Spleen (tissue), 11 donors: Measurements from ENCODE around the gene TMEM131L. TPM values are rescaled to one million over a fixed set of nuclear protein-coding genes. Genes with fewer than 3 reads are reported as not detected.

Experiments
- DNase-seq: peaks from one replicate; pipeline ENCODE4 v3.0.0-alpha.2; 2020
- H3K27ac ChIP-seq, 8 donors: fragments of 200-600 bp; sonication (generic) in 7 of 8; 1 replicate in 4 of 8; 2 replicates in 4 of 8; pipeline versions ENCODE4 v1.5.0 to v1.8.0; 2016 to 2021; ENCODE audit warnings: inconsistent platforms in 4 of 8, mild to moderate bottlenecking in 4 of 8, moderate library complexity in 1 of 8
- H3K27me3 ChIP-seq, 7 donors: fragments of 200-600 bp; sonication (generic) in 6 of 7; replicated peaks in 1 of 7; 1 replicate in 4 of 7; 2 replicates in 3 of 7; pipeline versions ENCODE4 v1.5.0 to v1.8.0; 2016 to 2021; ENCODE audit warnings: inconsistent platforms in 3 of 7, mild to moderate bottlenecking in 1 of 7
- H3K36me3 ChIP-seq, 6 donors: fragments of 200-600 bp; sonication (generic) in 5 of 6; 1 replicate in 4 of 6; 2 replicates in 2 of 6; pipeline versions ENCODE4 v1.5.0 to v1.8.0; 2016 to 2021; ENCODE audit warnings: inconsistent platforms in 2 of 6
- H3K4me1 ChIP-seq, 6 donors: fragments of 200-600 bp; sonication (generic) in 5 of 6; 1 replicate in 3 of 6; 2 replicates in 3 of 6; pipeline versions ENCODE4 v1.5.0 to v1.8.0; 2016 to 2021; ENCODE audit warnings: inconsistent platforms in 3 of 6
- H3K4me3 ChIP-seq, 8 donors: fragments of 200-600 bp; sonication (generic) in 7 of 8; 1 replicate in 4 of 8; 2 replicates in 4 of 8; pipeline versions ENCODE4 v1.5.0 to v1.8.0; 2016 to 2021; ENCODE audit warnings: inconsistent platforms in 4 of 8, mild to moderate bottlenecking in 4 of 8, moderate library complexity in 2 of 8
- H3K9me3 ChIP-seq, 8 donors: fragments of 200-600 bp; sonication (generic) in 7 of 8; 1 replicate in 4 of 8; 2 replicates in 4 of 8; pipeline versions ENCODE4 v1.5.0 to v1.8.0; 2016 to 2021; ENCODE audit warnings: inconsistent platforms in 4 of 8
- POLR2A ChIP-seq, 3 donors: fragments of 450-650 bp; IDR thresholded peaks; one replicate each; pipeline ENCODE4 v1.5.1; 2017; ENCODE audit warnings: antibody characterized with exemption in 3 of 3, mild to moderate bottlenecking in 1 of 3
- POLR2AphosphoS5 ChIP-seq, 3 donors: sonication (generic); formaldehyde crosslinking; IDR thresholded peaks; one replicate each; pipeline ENCODE4 v1.5.1; 2017; ENCODE audit warnings: antibody characterized with exemption in 3 of 3
- WGBS, 5 donors: extraction: QIAGEN DNeasy Blood & Tissue Kit in 3 of 5; methylation state at CpG; one replicate each; pipeline versions ENCODE4 v1.1.5 to v1.1.7; 2013 to 2018; 5-methylcytosine and 5-hydroxymethylcytosine counted together
- intact Hi-C: fragments of 100-400 bp; cut with DNase I; formaldehyde crosslinking; loops from one replicate; pipeline ENCODE4 v1.15.0; 2023; ENCODE audit warnings: low total_unique reads
- polyA plus RNA-seq, 3 donors: library from polyadenylated mRNA; stranded (reverse); fragments of 200-250 nt; gene quantifications; one replicate each; pipeline ENCODE4 v1.2.1, GENCODE V29; 2013
- total RNA-seq, 7 donors: library from RNA; depleted of rRNA in 3 of 7; stranded (reverse); fragments of >200 nt in 3 of 7; fragmentation: NEBNext Ultra II Directional in 4 of 7; extraction: Animal tissue kit (Norgen Biotek cat#: 25700) in 4 of 7; gene quantifications; one replicate each; pipeline versions ENCODE4 v1.1.0 to v1.2.1, GENCODE V29; 2016 to 2021
- TF ChIP-seq, protein P1 (sequence below), 11 experiments: fragments of 200-600 bp in 7 of 11; fragments of 450-650 bp in 4 of 11; sonication (generic) in 4 of 11; IDR thresholded peaks in 8 of 11; conservative IDR thresholded peaks in 3 of 11; 1 replicate in 7 of 11; 2 replicates in 4 of 11; pipeline versions ENCODE4 v1.4.0 to v1.8.0; 2016 to 2021; ENCODE audit warnings: antibody characterized with exemption in 11 of 11, inconsistent platforms in 4 of 11, mild to moderate bottlenecking in 1 of 11
- donor health status: healthy with polysubstance abuse.
- donor health status: DM: no; HTN: no; CAD: no; lungs with moderate emphysema.
- donor health status: DM: no; HTN: no; CAD: no.
- donor health status: Bipolar disorder and iron deficiency.
- donor health status: healthy.
- donor health status: DM: no; HTN: no; CAD: no.
- donor health status: DM: yes; HTN: yes; CAD: no.

Gene TMEM131L
- total and polyA plus RNA-seq, 10 donors, result 20.9 to 105 (median 80.1) TPM

DNA sequence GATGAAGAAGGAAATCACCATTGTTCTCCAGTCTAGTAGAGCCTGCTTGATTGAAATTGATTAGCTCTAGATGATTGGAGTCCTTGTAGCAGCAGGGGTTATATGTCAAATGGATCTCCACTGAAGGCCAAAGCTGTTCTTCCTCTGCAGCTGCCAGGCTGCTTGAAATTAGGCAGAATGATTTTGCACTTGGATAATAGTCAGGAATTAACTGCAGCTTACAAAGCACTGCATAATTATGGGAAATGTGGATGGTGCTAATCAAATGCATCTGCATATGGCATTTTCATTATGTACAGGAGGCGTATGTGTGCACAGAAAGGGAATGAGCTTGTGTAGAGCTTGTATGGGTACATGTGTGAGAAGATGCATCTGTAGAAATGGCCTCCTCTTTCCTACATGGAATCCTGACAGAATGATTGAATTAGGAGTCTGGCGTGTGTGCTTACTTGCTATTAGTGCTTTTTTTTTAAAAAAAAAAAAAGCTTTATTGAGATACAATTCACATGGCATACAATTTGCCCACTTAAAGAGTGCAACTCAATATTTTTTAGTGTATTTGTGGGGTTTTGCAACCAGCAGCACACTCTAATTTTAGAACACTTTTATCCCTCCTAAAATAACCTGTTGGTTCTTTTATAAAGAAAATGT lies 65.9 kb downstream of the TMEM131L start:
- DNase-seq, result no peak
- intact Hi-C loops, result no loop called here
- Histone ChIP-seq H3K36me3 (peaks cover 0 to 15% (median 0%) of the 10 kb centered on the region in 6 donors), H3K27ac (peak overlapping the region in 7 of 8 donors; percentile 70 to 86 (median 76)), H3K9me3 (no peaks in the 10 kb centered on the region), H3K4me1 (peaks cover 56 to 100% (median 94%) of the 10 kb centered on the region in 6 donors), H3K27me3 (no peaks in the 10 kb centered on the region), H3K4me3 (no peak overlapping the region)
- no peak for TF ChIP-seq POLR2AphosphoS5 (IDR thresholded peaks at IDR 0.05)
- TF ChIP-seq, protein P1, sequence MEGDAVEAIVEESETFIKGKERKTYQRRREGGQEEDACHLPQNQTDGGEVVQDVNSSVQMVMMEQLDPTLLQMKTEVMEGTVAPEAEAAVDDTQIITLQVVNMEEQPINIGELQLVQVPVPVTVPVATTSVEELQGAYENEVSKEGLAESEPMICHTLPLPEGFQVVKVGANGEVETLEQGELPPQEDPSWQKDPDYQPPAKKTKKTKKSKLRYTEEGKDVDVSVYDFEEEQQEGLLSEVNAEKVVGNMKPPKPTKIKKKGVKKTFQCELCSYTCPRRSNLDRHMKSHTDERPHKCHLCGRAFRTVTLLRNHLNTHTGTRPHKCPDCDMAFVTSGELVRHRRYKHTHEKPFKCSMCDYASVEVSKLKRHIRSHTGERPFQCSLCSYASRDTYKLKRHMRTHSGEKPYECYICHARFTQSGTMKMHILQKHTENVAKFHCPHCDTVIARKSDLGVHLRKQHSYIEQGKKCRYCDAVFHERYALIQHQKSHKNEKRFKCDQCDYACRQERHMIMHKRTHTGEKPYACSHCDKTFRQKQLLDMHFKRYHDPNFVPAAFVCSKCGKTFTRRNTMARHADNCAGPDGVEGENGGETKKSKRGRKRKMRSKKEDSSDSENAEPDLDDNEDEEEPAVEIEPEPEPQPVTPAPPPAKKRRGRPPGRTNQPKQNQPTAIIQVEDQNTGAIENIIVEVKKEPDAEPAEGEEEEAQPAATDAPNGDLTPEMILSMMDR (IDR thresholded peaks at IDR 0.05 in 8 of 11, conservative IDR thresholded peaks at IDR 0.05 in 3 of 11), result no peak
- TF ChIP-seq POLR2A (IDR thresholded peaks at IDR 0.05), result no peak
- 60 to 79% (median 68%) methylated on average over 2 of the region's 2 CpGs for WGBS, 5 donors

DNA sequence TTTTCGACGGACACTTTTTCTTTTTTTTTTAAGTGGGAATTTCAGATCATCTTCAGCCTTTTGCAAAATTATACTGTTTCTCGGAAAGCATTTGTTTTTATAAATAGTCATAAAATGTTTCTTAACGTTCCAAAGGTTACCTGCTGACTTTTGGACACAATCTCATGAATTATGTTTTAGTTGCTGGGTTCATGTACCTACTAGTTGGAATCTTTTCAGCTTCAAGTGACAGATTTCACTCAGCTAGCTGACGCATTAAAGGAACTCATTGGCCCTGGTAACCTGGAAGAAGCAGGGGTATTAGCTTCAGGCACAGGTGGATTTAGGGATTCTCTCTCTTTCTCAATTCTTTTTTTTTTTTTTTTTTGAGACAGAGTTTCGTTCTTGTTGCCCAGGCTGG lies 66.5 kb downstream of the TMEM131L start:
- Histone ChIP-seq H3K27ac (peak overlapping the region in 4 of 8 donors; percentile 76 to 86 (median 80)), H3K9me3 (no peaks in the 10 kb centered on the region), H3K4me3 (no peak overlapping the region), H3K4me1 (peaks cover 53 to 100% (median 94%) of the 10 kb centered on the region in 6 donors), H3K36me3 (peaks cover 0 to 20% (median 0%) of the 10 kb centered on the region in 6 donors), H3K27me3 (no peaks in the 10 kb centered on the region)
- TF ChIP-seq, protein P1 (IDR thresholded peaks at IDR 0.05 in 8 of 11, conservative IDR thresholded peaks at IDR 0.05 in 3 of 11), result no peak
- TF ChIP-seq POLR2AphosphoS5 (IDR thresholded peaks at IDR 0.05), result no peak
- TF ChIP-seq POLR2A (IDR thresholded peaks at IDR 0.05), result no peak
- 79 to 88% (median 86%) methylated on average over 6 of the region's 6 CpGs for WGBS, 5 donors
- intact Hi-C loops, result no loop called here
- DNase-seq, result no peak

DNA sequence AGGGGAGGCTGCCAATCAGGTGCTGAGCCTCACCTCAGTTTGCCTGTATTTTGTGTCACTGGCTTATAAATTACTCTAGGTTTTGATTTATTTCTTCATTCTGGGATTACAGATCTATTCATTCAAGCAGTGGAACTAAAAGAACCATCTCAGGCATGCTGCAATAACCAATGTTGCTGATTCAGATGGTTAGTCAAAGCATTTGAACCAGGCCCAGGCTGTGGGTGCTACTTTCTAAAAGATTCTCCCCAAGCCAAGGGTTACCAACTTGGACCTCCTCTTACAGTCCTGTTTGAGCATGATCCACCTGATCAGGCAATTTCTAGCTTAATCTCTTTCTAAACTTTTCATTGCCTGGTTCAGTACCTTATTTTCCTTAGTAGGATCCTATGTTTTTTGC lies 67.2 kb downstream of the TMEM131L start:
- Histone ChIP-seq H3K9me3 (no peaks in the 10 kb centered on the region), H3K36me3 (peaks cover 0 to 28% (median 0%) of the 10 kb centered on the region in 6 donors), H3K27me3 (no peaks in the 10 kb centered on the region), H3K27ac (peak overlapping the region in 4 of 8 donors; percentile 10 to 81 (median 34)), H3K4me3 (no peak overlapping the region), H3K4me1 (peaks cover 45 to 100% (median 94%) of the 10 kb centered on the region in 6 donors)
- intact Hi-C loops, result no loop called here
- TF ChIP-seq POLR2A (IDR thresholded peaks at IDR 0.05) (no peak), POLR2AphosphoS5 (IDR thresholded peaks at IDR 0.05) (no peak)
- TF ChIP-seq, protein P1 (IDR thresholded peaks at IDR 0.05 in 8 of 11, conservative IDR thresholded peaks at IDR 0.05 in 3 of 11), result no peak
- DNase-seq, result no peak

- TF ChIP-seq, protein P1 (IDR thresholded peaks at IDR 0.05 in 8 of 11, conservative IDR thresholded peaks at IDR 0.05 in 3 of 11), result no peak
- TF ChIP-seq POLR2AphosphoS5 (IDR thresholded peaks at IDR 0.05) (no peak), POLR2A (IDR thresholded peaks at IDR 0.05) (no peak)
- DNase-seq, result no peak
- Histone ChIP-seq H3K9me3 (no peaks in the 10 kb centered on the region), H3K27me3 (no peaks in the 10 kb centered on the region), H3K36me3 (peaks cover 0 to 36% (median 2%) of the 10 kb centered on the region in 6 donors), H3K4me3 (no peak overlapping the region), H3K4me1 (peaks cover 39 to 100% (median 92%) of the 10 kb centered on the region in 6 donors), H3K27ac (peak overlapping the region in 4 of 8 donors; percentile 4 to 50 (median 24))
- intact Hi-C loops, result no loop called here
- 79 to 84% (median 82%) methylated on average over 10 of the region's 10 CpGs for WGBS, 5 donors
Observed at GRCh38 chr4:153534792-153535629, 68.9 kb downstream of the TMEM131L start.
